AG08396 (cell line): ENCODE measurements around the gene IPPK.

Source experiments
- DNase-seq: peaks from one replicate; pipeline ENCODE4 v3.0.0; 2012; ENCODE audit warnings: low spot score, mixed read lengths

IPPK gene

GRCh38 chr9:92656537-92656925 is 13.4 kb downstream of the IPPK start:
- no peak for DNase-seq

- no peak for DNase-seq
These were observed 13.9 kb downstream of the IPPK start for GRCh38 chr9:92655896-92656536.

- no peak for DNase-seq
These were observed 14.6 kb downstream of the IPPK start for GRCh38 chr9:92655366-92655765.

GRCh38 chr9:92654481-92655301 is 15.2 kb downstream of the IPPK start:
- DNase-seq = no peak

- DNase-seq = no peak
These were observed 17.5 kb downstream of the IPPK start for GRCh38 chr9:92652461-92652860.

GRCh38 chr9:92650839-92651621 is 18.9 kb downstream of the IPPK start:
- DNase-seq = no peak

GRCh38 chr9:92650296-92650695 is 19.6 kb downstream of the IPPK start:
- DNase-seq = no peak

- DNase-seq = no peak
These were observed 20.9 kb downstream of the IPPK start for GRCh38 chr9:92649007-92649406.

- DNase-seq = no peak
These were observed 21.4 kb downstream of the IPPK start for GRCh38 chr9:92648474-92648971.

GRCh38 chr9:92647671-92648473 is 22.1 kb downstream of the IPPK start:
- DNase-seq = no peak

- DNase-seq = no peak
These were observed 24.9 kb downstream of the IPPK start for GRCh38 chr9:92645041-92645440.

- no peak for DNase-seq
These were observed 25.7 kb downstream of the IPPK start for GRCh38 chr9:92644278-92644677.

GRCh38 chr9:92642564-92642963 is 27.4 kb downstream of the IPPK start:
- DNase-seq = no peak

GRCh38 chr9:92642041-92642451 is 27.9 kb downstream of the IPPK start:
- no peak for DNase-seq

- no peak for DNase-seq
These were observed 28.7 kb downstream of the IPPK start for GRCh38 chr9:92641092-92641809.

GRCh38 chr9:92640398-92641091 is 29.4 kb downstream of the IPPK start:
- no peak for DNase-seq

GRCh38 chr9:92639791-92640271 is 30.1 kb downstream of the IPPK start:
- DNase-seq = no peak

- DNase-seq = no peak
These were observed 30.8 kb downstream of the IPPK start for GRCh38 chr9:92639124-92639523.

GRCh38 chr9:92638621-92639101 is 31.3 kb downstream of the IPPK start:
- no peak for DNase-seq
